ENCODE data around the gene TBC1D2B.

Gene TBC1D2B

GRCh38 chr15:78034495-78035191 lies 42.9 kb downstream of the TBC1D2B start:
- DNase-seq (ENCODE audit: low spot score) = peak; percentile 38

GRCh38 chr15:78033864-78034263 lies 43.6 kb downstream of the TBC1D2B start:
- DNase-seq (ENCODE audit: low spot score) = no peak

- DNase-seq (ENCODE audit: low spot score) = no peak
These were observed 44.8 kb downstream of the TBC1D2B start for GRCh38 chr15:78032671-78033070.

GRCh38 chr15:78024883-78025282 lies 52.6 kb downstream of the TBC1D2B start:
- DNase-seq (ENCODE audit: low spot score) = no peak

- no peak for DNase-seq (ENCODE audit: low spot score)
These were observed 53.0 kb downstream of the TBC1D2B start for GRCh38 chr15:78024519-78024870.

- DNase-seq (ENCODE audit: low spot score) = no peak
These were observed 53.5 kb downstream of the TBC1D2B start for GRCh38 chr15:78023865-78024518.

- no peak for DNase-seq (ENCODE audit: low spot score)
These were observed 54.3 kb downstream of the TBC1D2B start for GRCh38 chr15:78023081-78023665.

GRCh38 chr15:78021761-78022160 lies 55.8 kb downstream of the TBC1D2B start:
- no peak for DNase-seq (ENCODE audit: low spot score)

- DNase-seq (ENCODE audit: low spot score) = no peak
These were observed 57.5 kb downstream of the TBC1D2B start for GRCh38 chr15:78020007-78020406.

- no peak for DNase-seq (ENCODE audit: low spot score)
These were observed 58.4 kb downstream of the TBC1D2B start for GRCh38 chr15:78018946-78019644.

GRCh38 chr15:78018445-78018844 lies 59.1 kb downstream of the TBC1D2B start:
- DNase-seq (ENCODE audit: low spot score) = no peak

- DNase-seq (ENCODE audit: low spot score) = no peak
These were observed 60.7 kb downstream of the TBC1D2B start for GRCh38 chr15:78016860-78017259.

- DNase-seq (ENCODE audit: low spot score) = no peak
These were observed 64.9 kb downstream of the TBC1D2B start for GRCh38 chr15:78012643-78013077.

- DNase-seq (ENCODE audit: low spot score) = no peak
These were observed 67.4 kb downstream of the TBC1D2B start for GRCh38 chr15:78010067-78010466.

- peak; percentile 56 for DNase-seq (ENCODE audit: low spot score)
These were observed 69.3 kb downstream of the TBC1D2B start for GRCh38 chr15:78007964-78008886.

GRCh38 chr15:78007211-78007931 lies 70.1 kb downstream of the TBC1D2B start:
- DNase-seq (ENCODE audit: low spot score) = no peak

GRCh38 chr15:78006567-78007205 lies 70.8 kb downstream of the TBC1D2B start:
- peak; percentile 14 for DNase-seq (ENCODE audit: low spot score)

GRCh38 chr15:78004919-78005634 lies 72.4 kb downstream of the TBC1D2B start:
- DNase-seq (ENCODE audit: low spot score) = peak; percentile 47

GRCh38 chr15:78004222-78004727 lies 73.2 kb downstream of the TBC1D2B start:
- DNase-seq (ENCODE audit: low spot score) = no peak
